GM04504 (cell line): ENCODE data around the gene ZBTB16.

Experiments
- DNase-seq: peaks from one replicate; pipeline ENCODE4 v3.0.0-alpha.2; 2012; ENCODE audit warnings: low read depth

ZBTB16 gene

DNA sequence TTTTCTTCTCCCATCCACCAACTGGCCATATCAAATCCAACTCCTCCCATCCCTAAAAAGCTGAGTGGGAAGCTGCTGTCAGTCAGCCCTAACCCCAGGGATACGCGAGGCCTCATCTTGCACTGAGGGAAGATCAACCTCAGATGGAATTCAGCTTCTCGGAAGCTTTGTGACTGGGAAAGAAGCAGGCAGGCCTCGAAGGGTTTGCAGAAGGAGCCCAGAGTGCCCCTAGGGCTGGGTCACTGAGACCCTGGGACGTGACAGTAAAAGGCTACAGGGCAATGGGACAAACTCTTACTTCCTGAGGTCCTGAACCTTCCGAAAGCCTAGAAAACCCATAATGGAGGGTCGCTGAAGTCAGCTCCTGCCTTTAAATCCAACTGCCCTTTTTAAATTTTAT is 202.3 kb downstream of the ZBTB16 start:
- DNase-seq: no peak

GRCh38 chr11:114262681-114263512 is 203.4 kb downstream of the ZBTB16 start:
- DNase-seq: no peak

GRCh38 chr11:114263513-114264170 is 204.1 kb downstream of the ZBTB16 start:
- DNase-seq: no peak

GRCh38 chr11:114264381-114264780 is 204.9 kb downstream of the ZBTB16 start:
- no peak for DNase-seq

- no peak for DNase-seq
Observed at GRCh38 chr11:114265122-114265878, 205.8 kb downstream of the ZBTB16 start.

DNA sequence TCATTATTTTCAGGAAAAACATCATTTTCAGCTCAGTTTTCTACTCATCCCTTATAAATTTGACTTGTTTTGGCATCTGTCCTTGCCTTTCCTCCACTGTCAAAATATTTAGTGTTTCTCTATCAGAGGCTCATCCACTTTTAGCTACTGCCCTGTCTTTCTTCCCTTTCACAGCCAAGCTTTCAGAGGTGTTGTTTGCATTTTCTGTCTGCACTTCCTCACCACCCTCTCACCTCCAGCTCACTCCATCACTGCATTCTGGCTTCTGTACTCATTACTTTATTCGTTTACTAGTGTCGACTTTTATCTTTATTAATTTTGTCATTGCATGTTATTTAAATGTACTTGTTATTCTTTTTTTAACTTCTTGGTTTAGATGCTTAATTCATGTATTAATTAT is 210.0 kb downstream of the ZBTB16 start:
- DNase-seq: no peak

GRCh38 chr11:114270531-114271270 is 211.2 kb downstream of the ZBTB16 start:
- no peak for DNase-seq

DNA sequence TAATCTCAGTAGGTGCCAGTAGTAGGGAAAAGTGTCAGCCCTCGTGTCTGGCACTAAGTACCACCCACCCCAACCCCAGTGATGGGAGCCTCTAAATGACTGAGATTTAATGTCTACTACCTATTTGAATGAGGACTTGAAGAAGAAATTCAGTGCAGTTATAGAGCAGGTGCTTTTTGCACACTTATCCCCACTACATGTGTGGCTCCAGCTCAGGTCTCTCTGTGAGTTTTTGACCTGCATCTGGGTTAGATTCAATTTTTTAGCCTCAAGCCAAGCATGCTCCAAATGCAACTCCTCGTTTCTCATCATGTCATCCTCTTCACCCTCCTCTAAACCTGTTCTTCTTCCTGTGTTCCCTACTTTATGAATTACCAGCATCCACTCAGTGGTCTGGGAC is 211.8 kb downstream of the ZBTB16 start:
- no peak for DNase-seq

- no peak for DNase-seq
Observed at GRCh38 chr11:114272311-114272710, 212.8 kb downstream of the ZBTB16 start.

GRCh38 chr11:114273071-114273470 is 213.6 kb downstream of the ZBTB16 start:
- no peak for DNase-seq

DNA sequence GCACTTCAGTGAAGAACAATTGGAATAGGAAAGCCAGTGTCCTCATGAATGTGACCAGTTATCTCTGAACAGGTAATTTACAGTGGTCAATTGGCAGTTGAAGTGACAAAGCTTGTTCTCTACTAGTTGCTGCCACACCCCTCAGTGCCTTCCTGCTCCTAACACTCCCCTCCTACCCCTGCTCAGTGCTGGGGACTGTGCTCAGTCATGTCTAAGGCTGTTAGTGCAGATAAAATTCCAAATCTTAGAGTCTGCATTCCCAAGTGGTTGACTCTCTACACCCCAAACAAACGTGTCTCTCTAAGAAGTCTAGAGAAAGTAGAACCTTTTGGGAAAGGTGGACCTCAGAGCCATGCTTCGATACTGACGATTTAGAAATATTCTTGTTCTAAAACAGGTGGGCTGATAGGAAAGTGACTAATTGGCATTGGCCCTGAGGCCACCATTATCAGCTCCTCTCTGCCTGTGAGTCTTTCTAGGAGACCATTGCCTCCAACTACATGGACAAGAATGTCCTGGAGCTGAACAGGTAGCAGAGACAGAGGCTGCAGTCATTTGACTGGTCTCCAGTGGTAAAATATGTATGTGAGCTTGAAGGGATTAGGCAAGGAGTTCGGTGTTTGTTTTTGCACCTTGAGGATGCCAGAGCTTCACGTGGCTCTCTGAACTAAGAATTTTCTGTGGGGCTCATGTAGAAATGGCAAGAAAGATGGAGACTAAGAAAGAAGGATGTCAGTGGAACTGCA is 214.6 kb downstream of the ZBTB16 start:
- no peak for DNase-seq

DNA sequence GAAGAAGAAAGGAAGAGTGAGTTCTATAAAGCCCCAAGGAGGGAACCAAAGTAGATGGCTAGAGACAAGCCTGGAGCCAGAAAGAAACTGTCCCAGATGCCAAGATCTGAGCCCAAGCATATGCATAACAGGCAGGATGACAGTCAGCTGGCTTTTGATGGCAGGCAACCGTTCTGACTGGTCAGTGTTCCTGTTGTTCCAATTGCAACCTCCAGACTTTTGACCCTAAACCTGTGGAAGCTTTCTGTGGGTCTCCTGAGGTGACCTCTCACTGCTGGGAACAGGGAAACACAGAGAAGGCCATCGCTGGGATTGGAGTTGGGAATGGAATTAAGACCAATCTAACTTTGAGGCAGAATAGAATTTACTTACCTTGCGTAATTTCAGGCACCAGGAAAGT is 215.1 kb downstream of the ZBTB16 start:
- DNase-seq: no peak

- DNase-seq: no peak
Observed at GRCh38 chr11:114275280-114275679, 215.8 kb downstream of the ZBTB16 start.

- no peak for DNase-seq
Observed at GRCh38 chr11:114276077-114276476, 216.6 kb downstream of the ZBTB16 start.

DNA sequence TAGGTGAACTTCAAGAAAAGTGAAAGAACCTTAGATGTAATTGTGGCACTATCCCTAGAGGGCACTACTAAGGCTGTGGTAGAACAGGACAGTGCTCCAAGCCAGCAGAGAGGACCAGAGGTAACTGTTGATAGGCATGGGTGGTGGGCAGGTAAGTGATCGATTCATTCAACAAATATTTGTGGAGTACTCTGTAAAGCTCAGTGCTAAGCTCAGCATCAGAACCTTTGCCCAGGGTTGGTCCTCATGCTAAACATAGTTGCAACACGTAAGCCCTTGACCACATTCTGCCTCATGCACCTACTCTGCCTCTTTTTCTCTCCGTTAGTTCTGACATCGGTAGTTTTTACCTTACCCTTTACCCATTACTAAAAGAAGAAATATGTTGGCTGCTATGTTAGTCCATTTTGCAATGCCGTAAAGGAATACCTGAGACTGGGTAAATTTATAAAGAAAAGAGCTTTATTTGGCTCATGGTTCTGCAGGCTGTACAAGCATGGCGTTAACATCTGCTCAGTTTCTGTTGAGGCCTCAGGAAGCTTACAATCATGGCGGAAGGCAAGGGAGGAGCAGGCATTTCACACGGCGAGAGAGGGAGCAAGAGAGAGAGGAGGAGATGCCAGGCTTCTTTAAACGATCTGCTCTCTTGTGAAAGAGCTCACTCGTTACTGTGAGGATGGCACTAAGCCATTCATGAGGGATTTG is 218.3 kb downstream of the ZBTB16 start:
- no peak for DNase-seq

DNA sequence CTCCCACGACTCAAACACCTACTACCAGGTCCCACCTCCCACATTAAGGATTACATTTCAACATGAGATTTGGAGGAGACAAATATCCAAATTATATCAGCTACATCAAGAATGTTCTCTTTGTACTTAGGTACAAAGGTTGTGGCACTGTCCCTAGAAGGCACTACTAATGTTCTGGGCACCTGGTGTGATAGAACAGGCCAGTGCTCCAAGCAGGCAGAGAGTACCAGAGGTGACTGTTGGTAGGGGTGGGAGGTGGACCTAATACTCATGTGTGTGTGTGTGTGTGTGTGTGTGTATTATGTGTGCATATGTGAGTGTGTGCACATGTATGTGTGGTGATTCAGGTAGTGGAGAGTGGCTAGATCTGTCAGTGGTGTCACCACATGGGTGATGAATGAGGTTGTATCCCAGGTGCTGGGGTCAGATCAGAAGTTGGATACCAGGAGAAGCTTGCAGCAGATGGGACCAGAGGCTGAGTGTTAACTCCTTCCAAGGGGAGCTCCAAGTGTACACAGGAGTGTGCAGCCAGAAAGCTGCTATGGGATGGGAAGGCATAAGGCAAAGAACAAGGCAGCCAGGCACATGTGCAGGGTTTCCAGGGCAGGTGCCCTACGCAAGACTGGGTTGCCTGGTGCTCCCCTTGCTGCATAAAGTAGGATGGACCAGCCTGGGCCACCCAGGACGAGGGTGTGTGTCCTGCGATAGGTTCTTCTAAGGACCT is 219.0 kb downstream of the ZBTB16 start:
- no peak for DNase-seq

DNA sequence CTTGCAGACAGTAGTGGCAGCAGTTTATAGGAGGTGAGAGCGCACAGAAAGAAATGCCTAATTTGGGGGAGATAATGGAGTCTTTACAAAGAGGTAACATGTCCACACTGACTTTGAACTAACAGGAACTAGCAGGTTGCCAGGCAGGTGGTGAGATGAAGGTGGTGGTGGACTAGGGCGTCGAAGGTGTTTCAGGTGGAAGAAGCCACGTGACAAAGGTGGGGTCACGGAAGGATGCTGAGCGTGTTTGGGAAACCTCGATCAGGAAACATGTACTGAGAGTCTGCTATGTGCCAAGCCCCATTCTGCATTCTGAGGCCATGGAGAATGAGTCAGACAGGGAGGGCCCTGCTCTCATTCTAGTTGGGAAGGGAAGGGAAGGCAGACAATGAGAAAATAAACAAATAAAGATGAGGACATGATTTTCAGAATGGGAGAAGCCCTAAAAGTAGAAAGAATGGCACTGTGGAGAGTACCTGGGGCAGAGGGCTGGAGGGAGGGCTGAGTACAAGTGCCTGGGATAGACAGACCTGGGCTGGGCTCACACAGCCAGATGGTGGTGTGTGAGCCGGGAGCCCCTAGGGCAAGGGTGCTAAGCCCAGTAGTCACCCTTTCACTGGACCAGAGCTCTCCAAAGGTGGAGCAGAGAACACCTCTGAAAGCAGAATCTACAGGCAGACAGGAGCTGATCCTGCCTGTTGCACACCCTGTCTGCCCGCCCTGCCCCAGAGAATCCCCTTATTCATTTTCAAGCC is 220.5 kb downstream of the ZBTB16 start:
- no peak for DNase-seq

GRCh38 chr11:114280696-114281095 is 221.2 kb downstream of the ZBTB16 start:
- DNase-seq: peak; percentile 63

DNA sequence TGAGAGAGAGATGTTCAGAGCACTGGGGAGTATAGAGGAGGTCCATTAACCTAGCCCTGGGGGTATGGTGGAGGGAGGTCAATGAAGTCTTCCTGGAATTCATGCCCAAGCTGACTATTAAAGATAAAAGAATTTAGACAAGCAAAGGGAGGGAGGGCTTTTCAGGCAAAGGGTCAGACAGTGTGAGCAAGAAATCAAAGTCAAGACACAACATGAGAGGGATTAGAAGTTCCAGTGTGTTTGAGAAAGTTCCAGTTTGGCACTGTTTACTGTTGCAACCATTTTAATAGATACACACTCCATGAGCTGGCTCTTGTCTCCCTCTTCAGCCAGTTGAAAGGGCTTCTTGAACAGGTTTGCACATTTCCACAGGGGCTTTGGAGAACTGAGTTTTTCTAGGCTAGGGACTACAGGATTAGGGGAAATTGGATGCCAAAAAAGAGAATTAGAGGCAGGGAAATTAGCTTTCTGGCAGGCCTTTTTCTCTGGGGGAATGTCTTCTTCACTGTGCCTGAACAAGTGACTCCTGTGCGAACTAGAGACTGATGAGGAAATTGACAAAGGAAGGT is 222.0 kb downstream of the ZBTB16 start:
- DNase-seq: no peak
